ENCODE results near the gene MAP1B.

The MAP1B gene

DNA sequence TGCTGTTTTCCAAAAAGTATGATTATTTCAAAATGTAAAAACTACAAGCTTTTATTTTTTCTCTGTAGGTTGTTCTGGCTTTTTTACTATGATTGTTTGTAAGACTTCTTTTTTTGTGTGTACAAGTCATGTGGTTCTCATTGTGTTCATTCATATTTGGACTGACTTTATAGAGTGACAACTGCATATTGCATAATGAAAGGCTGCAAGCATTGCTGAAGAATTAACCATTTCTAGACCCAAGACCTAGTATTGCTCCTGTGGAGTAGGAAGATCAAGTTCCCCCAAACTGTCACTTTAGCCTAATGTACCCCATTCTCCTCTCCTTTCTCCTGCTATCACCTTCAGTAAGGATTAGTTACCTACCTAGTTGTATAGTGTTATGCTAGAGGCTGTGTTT lies 10.0 kb downstream of the MAP1B start:
- Histone ChIP-seq H3K36me3 (ENCODE audit: insufficient read depth, low read length) (peaks cover 74% of the 10 kb centered on the region), H3K4me3 (ENCODE audit: low read length) (no peak overlapping the region), H3K27ac (ENCODE audit: low read depth, low read length) (no peak overlapping the region), H3K27me3 (ENCODE audit: insufficient read depth, low read length) (no peaks in the 10 kb centered on the region), H3K4me1 (ENCODE audit: insufficient read depth, low read length) (peaks cover 23% of the 10 kb centered on the region), H3K9me3 (ENCODE audit: insufficient read depth, low read depth, low read length) (no peaks in the 10 kb centered on the region), H3K9ac (ENCODE audit: low read depth, low read length) (no peak overlapping the region)

- Histone ChIP-seq H3K27ac (ENCODE audit: low read depth, low read length) (peak overlapping the region; percentile 76), H3K9ac (ENCODE audit: low read depth, low read length) (no peak overlapping the region), H3K4me3 (ENCODE audit: low read length) (no peak overlapping the region), H3K4me1 (ENCODE audit: insufficient read depth, low read length) (peaks cover 50% of the 10 kb centered on the region), H3K27me3 (ENCODE audit: insufficient read depth, low read length) (no peaks in the 10 kb centered on the region), H3K9me3 (ENCODE audit: insufficient read depth, low read depth, low read length) (no peaks in the 10 kb centered on the region), H3K36me3 (ENCODE audit: insufficient read depth, low read length) (peaks cover 54% of the 10 kb centered on the region)
- WGBS: 78% methylated on average over 11 of the region's 12 CpGs
Measured at GRCh38 chr5:72121052-72121779, 13.9 kb downstream of the MAP1B start.

- Histone ChIP-seq H3K27ac (ENCODE audit: low read depth, low read length) (peak overlapping the region; percentile 76), H3K9ac (ENCODE audit: low read depth, low read length) (no peak overlapping the region), H3K9me3 (ENCODE audit: insufficient read depth, low read depth, low read length) (no peaks in the 10 kb centered on the region), H3K4me3 (ENCODE audit: low read length) (0 out of 2 replicates have a peak overlapping the region, but pooled peaks have one; percentile 2), H3K36me3 (ENCODE audit: insufficient read depth, low read length) (peaks cover 54% of the 10 kb centered on the region), H3K27me3 (ENCODE audit: insufficient read depth, low read length) (no peaks in the 10 kb centered on the region), H3K4me1 (ENCODE audit: insufficient read depth, low read length) (peaks cover 53% of the 10 kb centered on the region)
- WGBS: 43% methylated on average over 12 of the region's 12 CpGs
Measured at GRCh38 chr5:72121780-72122445, 14.6 kb downstream of the MAP1B start.

- Histone ChIP-seq H3K4me3 (ENCODE audit: low read length) (no peak overlapping the region), H3K27ac (ENCODE audit: low read depth, low read length) (peak overlapping the region; percentile 76; the same call in 1 of the 2 replicates), H3K9ac (ENCODE audit: low read depth, low read length) (no peak overlapping the region), H3K9me3 (ENCODE audit: insufficient read depth, low read depth, low read length) (no peaks in the 10 kb centered on the region), H3K36me3 (ENCODE audit: insufficient read depth, low read length) (peaks cover 50% of the 10 kb centered on the region), H3K27me3 (ENCODE audit: insufficient read depth, low read length) (no peaks in the 10 kb centered on the region), H3K4me1 (ENCODE audit: insufficient read depth, low read length) (peaks cover 53% of the 10 kb centered on the region)
- 58% methylated on average over 3 of the region's 3 CpGs for WGBS
Measured at GRCh38 chr5:72122602-72123001, 15.3 kb downstream of the MAP1B start.

GRCh38 chr5:72123764-72124376 lies 16.6 kb downstream of the MAP1B start:
- H3K27me3 ChIP-seq (ENCODE audit: insufficient read depth, low read length): no peaks in the 10 kb centered on the region

DNA sequence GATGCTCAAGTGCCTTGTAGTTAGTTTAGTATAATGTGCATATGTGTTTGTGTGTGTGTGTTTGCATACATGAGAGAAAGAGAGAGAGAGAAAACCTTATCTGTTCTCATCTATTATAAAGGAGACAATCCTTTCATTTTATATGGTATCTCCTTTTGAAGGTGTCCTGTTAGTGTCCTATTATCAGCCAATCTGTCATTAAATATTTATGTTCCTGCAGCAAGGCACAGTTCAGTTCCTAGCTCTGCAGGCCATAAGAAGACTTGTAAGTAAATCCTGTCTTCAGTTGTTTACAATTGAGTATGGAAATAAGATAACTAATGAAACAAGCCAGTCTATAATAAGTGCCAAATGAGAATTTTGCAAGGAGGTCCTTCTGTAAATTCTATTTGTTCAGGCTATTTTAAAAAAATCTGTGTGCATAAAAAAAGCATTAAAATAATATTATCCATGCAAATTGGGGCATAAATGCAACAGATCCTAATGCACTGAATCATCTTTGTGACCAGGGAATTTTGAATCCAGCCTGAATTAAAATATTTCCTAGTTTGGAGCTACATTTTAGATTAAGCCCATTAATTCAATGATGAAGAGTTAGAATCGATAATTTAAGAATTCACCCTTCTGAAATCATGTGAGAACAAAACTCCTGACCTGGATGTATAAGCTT lies 18.1 kb downstream of the MAP1B start:
- Histone ChIP-seq H3K4me3 (ENCODE audit: low read length) (no peak overlapping the region), H3K27ac (ENCODE audit: low read depth, low read length) (no peak overlapping the region), H3K36me3 (ENCODE audit: insufficient read depth, low read length) (peaks cover 35% of the 10 kb centered on the region; the same call in 1 of the 2 replicates), H3K9me3 (ENCODE audit: insufficient read depth, low read depth, low read length) (no peaks in the 10 kb centered on the region), H3K4me1 (ENCODE audit: insufficient read depth, low read length) (peaks cover 53% of the 10 kb centered on the region), H3K9ac (ENCODE audit: low read depth, low read length) (no peak overlapping the region), H3K27me3 (ENCODE audit: insufficient read depth, low read length) (no peaks in the 10 kb centered on the region)
- 100% methylated on average over 1 of the region's 1 CpG for WGBS

More at GRCh38 chr5:72123764-72124376, 16.6 kb downstream of the MAP1B start:
- Histone ChIP-seq H3K4me3 (ENCODE audit: low read length) (no peak overlapping the region), H3K27ac (ENCODE audit: low read depth, low read length) (no peak overlapping the region), H3K9me3 (ENCODE audit: insufficient read depth, low read depth, low read length) (no peaks in the 10 kb centered on the region), H3K36me3 (ENCODE audit: insufficient read depth, low read length) (peaks cover 45% of the 10 kb centered on the region), H3K9ac (ENCODE audit: low read depth, low read length) (no peak overlapping the region), H3K4me1 (ENCODE audit: insufficient read depth, low read length) (peaks cover 53% of the 10 kb centered on the region)
- WGBS: 92% methylated on average over 8 of the region's 9 CpGs

DNA sequence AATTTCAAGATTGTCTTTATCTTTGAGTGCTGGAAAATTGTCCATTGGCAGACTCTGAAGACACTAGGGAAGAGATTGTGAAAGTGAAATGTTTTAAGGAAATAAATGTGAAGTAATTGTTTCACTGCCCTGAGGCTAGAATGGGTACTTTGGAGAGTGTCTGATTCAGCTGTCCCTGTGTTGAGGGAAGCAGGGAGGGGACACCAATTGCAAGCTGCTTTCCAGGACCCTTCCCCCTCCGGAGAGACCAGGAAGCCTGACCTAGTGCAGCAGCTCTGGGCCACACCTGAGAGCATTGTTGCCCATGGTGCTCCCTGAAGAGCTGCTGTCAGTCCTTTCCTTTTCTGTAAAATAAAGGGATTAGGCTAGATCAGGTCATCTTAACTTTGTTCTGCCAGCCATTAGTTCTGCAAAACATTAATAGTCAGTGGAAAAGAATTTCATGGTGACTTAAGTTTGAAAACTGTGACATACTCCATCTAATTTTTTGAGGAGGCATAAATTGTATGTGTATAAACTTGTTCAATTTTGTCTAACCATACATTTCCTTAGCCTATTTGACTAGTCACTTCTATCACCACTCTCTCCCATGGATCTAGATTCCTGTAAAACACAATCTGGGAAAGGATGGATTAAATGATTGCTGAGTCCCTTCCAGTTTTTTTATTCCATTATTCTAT lies 18.8 kb downstream of the MAP1B start:
- Histone ChIP-seq H3K27me3 (ENCODE audit: insufficient read depth, low read length) (no peaks in the 10 kb centered on the region), H3K9ac (ENCODE audit: low read depth, low read length) (no peak overlapping the region), H3K36me3 (ENCODE audit: insufficient read depth, low read length) (peaks cover 42% of the 10 kb centered on the region; the same call in 1 of the 2 replicates), H3K4me3 (ENCODE audit: low read length) (no peak overlapping the region), H3K27ac (ENCODE audit: low read depth, low read length) (no peak overlapping the region), H3K4me1 (ENCODE audit: insufficient read depth, low read length) (peaks cover 47% of the 10 kb centered on the region), H3K9me3 (ENCODE audit: insufficient read depth, low read depth, low read length) (no peaks in the 10 kb centered on the region)
- WGBS: 20% methylated on average over 1 of the region's 1 CpG

- no peaks in the 10 kb centered on the region for H3K27me3 ChIP-seq (ENCODE audit: insufficient read depth, low read length)
- no peak overlapping the region for H3K9ac ChIP-seq (ENCODE audit: low read depth, low read length)
- H3K4me1 ChIP-seq (ENCODE audit: insufficient read depth, low read length): peaks cover 40% of the 10 kb centered on the region
- peaks cover 46% of the 10 kb centered on the region; the same call in 1 of the 2 replicates for H3K36me3 ChIP-seq (ENCODE audit: insufficient read depth, low read length)
- H3K4me3 ChIP-seq (ENCODE audit: low read length): no peak overlapping the region
- no peaks in the 10 kb centered on the region for H3K9me3 ChIP-seq (ENCODE audit: insufficient read depth, low read depth, low read length)
- no peak overlapping the region for H3K27ac ChIP-seq (ENCODE audit: low read depth, low read length)
- WGBS: 94% methylated on average over 2 of the region's 2 CpGs
Measured at GRCh38 chr5:72126796-72127195, 19.5 kb downstream of the MAP1B start.

DNA sequence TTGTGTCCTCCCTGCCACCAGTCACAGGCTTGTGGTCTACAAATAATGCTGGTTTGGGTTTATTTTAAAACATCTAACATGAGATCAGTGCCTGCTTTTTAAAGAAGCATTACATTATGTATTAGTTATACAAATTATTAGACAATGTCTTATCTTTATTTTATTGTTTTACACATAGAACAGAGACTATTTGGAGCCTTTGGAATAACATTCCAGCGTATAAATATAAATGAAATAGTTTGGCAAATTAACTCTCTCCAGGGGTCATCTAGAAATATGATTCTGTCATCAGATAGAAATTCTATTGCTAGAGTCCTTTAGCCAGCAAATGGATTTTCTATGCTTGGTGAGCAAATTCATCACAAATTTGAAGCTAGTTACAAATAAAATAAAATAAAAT lies 22.4 kb downstream of the MAP1B start:
- WGBS: no CpG with 5 or more reads among the region's 1 CpG
- Histone ChIP-seq H3K4me3 (ENCODE audit: low read length) (no peak overlapping the region), H3K9me3 (ENCODE audit: insufficient read depth, low read depth, low read length) (no peaks in the 10 kb centered on the region), H3K27ac (ENCODE audit: low read depth, low read length) (no peak overlapping the region), H3K36me3 (ENCODE audit: insufficient read depth, low read length) (peaks cover 34% of the 10 kb centered on the region; the same call in 1 of the 2 replicates), H3K27me3 (ENCODE audit: insufficient read depth, low read length) (no peaks in the 10 kb centered on the region), H3K9ac (ENCODE audit: low read depth, low read length) (no peak overlapping the region), H3K4me1 (ENCODE audit: insufficient read depth, low read length) (peaks cover 40% of the 10 kb centered on the region)

DNA sequence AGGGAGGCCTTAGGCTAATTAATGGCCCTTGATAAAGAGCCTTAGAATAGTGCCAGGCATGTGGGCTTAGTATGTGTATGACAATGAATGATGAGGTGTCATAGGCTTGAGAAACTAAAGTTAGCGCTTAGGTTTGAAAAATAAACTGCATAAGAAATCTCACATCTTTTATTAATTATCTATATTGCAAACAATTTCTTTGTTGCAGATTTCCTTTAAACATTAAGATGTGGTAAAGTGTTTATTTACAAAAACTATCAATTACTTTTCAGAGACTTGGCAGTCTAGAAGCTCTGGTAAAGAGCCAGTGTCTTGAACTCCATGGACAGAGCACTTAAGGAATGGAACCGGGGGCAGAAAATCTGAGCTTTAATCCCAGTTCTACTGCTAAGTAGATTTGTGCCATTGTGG lies 23.1 kb downstream of the MAP1B start:
- H3K9ac ChIP-seq (ENCODE audit: low read depth, low read length): no peak overlapping the region
- H3K4me1 ChIP-seq (ENCODE audit: insufficient read depth, low read length): peaks cover 34% of the 10 kb centered on the region
- no peak overlapping the region for H3K27ac ChIP-seq (ENCODE audit: low read depth, low read length)
- H3K4me3 ChIP-seq (ENCODE audit: low read length): no peak overlapping the region
- peaks cover 30% of the 10 kb centered on the region; the same call in 1 of the 2 replicates for H3K36me3 ChIP-seq (ENCODE audit: insufficient read depth, low read length)
- 91% methylated on average over 1 of the region's 2 CpGs for WGBS
- H3K9me3 ChIP-seq (ENCODE audit: insufficient read depth, low read depth, low read length): no peaks in the 10 kb centered on the region
- H3K27me3 ChIP-seq (ENCODE audit: insufficient read depth, low read length): no peaks in the 10 kb centered on the region

All from HUES64 (cell line).